ENCODE results near the gene CNST. TPM values are rescaled to one million over a fixed set of nuclear protein-coding genes. Genes with fewer than 3 reads are reported as not detected.

The CNST gene
- total and polyA plus RNA-seq, 9 of the 15 experiments (the other 6 are each of a cell fraction or from before 2014, with no cell fraction given), result 17.0 to 55.3 (median 30.8) TPM

- H2AFZ ChIP-seq (ENCODE audit: low read depth, low read length), result no peak overlapping the region
- ATAC-seq, result no peak
- no peaks in the 10 kb centered on the region for H3K27me3 ChIP-seq (ENCODE audit: control insufficient read depth in 2 of 2, insufficient read depth in 2 of 2, low read length in 2 of 2)
- no peaks in the 10 kb centered on the region; the same call in 1 of the 2 replicates for H3K9me3 ChIP-seq (replicated peaks; ENCODE audit: control insufficient read depth, insufficient read depth, low read depth, low read length)
- WGBS (ENCODE audit: insufficient coverage, low coverage, missing lambda C conversion rate), result 14% methylated on average over 15 of the region's 15 CpGs
- POLR2A ChIA-PET, result no interaction called here
- no peak overlapping the region for H3K9ac ChIP-seq (ENCODE audit: insufficient read depth in 1 of 2, low read depth in 2 of 2, low read length in 2 of 2)
- peak in 1 of 4 experiments; percentile 34 for DNase-seq (ENCODE audit: extremely low read depth in 1 of 4, low spot score in 3 of 4)
- TF ChIP-seq CBFA2T3 (IDR thresholded peaks at IDR 0.05) (peak; percentile 22; the same call in 1 of the 2 replicates), RFX1 (IDR thresholded peaks at IDR 0.05) (peak; percentile 90), TCF15 (CRISPR knock-in tag; IDR thresholded peaks at IDR 0.05) (no peak)
- no peaks in the 10 kb centered on the region for H3K9me1 ChIP-seq (ENCODE audit: control insufficient read depth, insufficient read depth, low read length)
- no TSS peak for BruUV-seq (replicated peaks)
- no peak overlapping the region for H3K4me2 ChIP-seq (ENCODE audit: insufficient read depth, low read length)
- H3K4me3 ChIP-seq, result no peak overlapping the region
- H3K27ac ChIP-seq (ENCODE audit: extremely low read depth, low read depth, low read length), result no peak overlapping the region
- intact Hi-C loops (cut with micrococcal nuclease) (loop anchor here (10.0 kb wide), 1 partner anchor 1537 kb away; the partner anchor contains the start of gene KIF26B), in situ Hi-C loops (cut with MboI) (no loop called here)
- peaks cover 0 to 16% of the 10 kb centered on the region in 2 experiments; a peak in 4 of 5 replicates for H3K4me1 ChIP-seq (replicated peaks in 1 of 2; ENCODE audit: control insufficient read depth in 2 of 2, insufficient read depth in 2 of 2, low read length in 2 of 2)
- no peaks in the 10 kb centered on the region for H3K79me2 ChIP-seq (ENCODE audit: control insufficient read depth, insufficient read depth, low read length)
- CTCF ChIA-PET (ENCODE audit: low intra/inter-chr PET ratio), result no interaction called here
- no peaks in the 10 kb centered on the region for H3K36me3 ChIP-seq (ENCODE audit: control insufficient read depth, insufficient read depth, low read length)
- H4K20me1 ChIP-seq (replicated peaks; ENCODE audit: control insufficient read depth, insufficient read depth, low read length), result no peaks in the 10 kb centered on the region
- peak; percentile 23 for FAIRE-seq
Measured at GRCh38 chr1:246691622-246692495, 125.6 kb downstream of the CNST start.

All from K562 (cell line).